ENCODE data around the gene DDI2. TPM values are rescaled to one million over a fixed set of nuclear protein-coding genes. Genes with fewer than 3 reads are reported as not detected.

DDI2 gene
- polyA plus RNA-seq, 1 experiment, result 7.8 TPM

GRCh38 chr1:15680131-15680530 is 62.9 kb downstream of the DDI2 start:
- H3K9me3 ChIP-seq (ENCODE audit: control insufficient read depth, insufficient read depth, low read length), result no peaks in the 10 kb centered on the region; the same call in 1 of the 2 replicates
- no peaks in the 10 kb centered on the region for H3K27me3 ChIP-seq (ENCODE audit: control insufficient read depth, insufficient read depth, low read length)
- CTCF ChIA-PET, result no interaction called here
- peak; percentile 37 for DNase-seq (ENCODE audit: low read depth, low spot score)
- POLR2A ChIA-PET, result interaction anchor here (0.8 to 1.0 kb wide), 3 partner anchors 29 to 50 kb away, joined by 3 to 4 read pairs (median 4); no protein-coding TSS in a partner anchor
- peak overlapping the region; percentile 90 for H3K27ac ChIP-seq (ENCODE audit: low read depth, low read length)
- no peak overlapping the region for H3K4me3 ChIP-seq (ENCODE audit: low read depth, low read length)
- TF ChIP-seq, protein P1, sequence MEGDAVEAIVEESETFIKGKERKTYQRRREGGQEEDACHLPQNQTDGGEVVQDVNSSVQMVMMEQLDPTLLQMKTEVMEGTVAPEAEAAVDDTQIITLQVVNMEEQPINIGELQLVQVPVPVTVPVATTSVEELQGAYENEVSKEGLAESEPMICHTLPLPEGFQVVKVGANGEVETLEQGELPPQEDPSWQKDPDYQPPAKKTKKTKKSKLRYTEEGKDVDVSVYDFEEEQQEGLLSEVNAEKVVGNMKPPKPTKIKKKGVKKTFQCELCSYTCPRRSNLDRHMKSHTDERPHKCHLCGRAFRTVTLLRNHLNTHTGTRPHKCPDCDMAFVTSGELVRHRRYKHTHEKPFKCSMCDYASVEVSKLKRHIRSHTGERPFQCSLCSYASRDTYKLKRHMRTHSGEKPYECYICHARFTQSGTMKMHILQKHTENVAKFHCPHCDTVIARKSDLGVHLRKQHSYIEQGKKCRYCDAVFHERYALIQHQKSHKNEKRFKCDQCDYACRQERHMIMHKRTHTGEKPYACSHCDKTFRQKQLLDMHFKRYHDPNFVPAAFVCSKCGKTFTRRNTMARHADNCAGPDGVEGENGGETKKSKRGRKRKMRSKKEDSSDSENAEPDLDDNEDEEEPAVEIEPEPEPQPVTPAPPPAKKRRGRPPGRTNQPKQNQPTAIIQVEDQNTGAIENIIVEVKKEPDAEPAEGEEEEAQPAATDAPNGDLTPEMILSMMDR (IDR thresholded peaks at IDR 0.05; ENCODE audit: low read depth, low read length), result no peak

DNA sequence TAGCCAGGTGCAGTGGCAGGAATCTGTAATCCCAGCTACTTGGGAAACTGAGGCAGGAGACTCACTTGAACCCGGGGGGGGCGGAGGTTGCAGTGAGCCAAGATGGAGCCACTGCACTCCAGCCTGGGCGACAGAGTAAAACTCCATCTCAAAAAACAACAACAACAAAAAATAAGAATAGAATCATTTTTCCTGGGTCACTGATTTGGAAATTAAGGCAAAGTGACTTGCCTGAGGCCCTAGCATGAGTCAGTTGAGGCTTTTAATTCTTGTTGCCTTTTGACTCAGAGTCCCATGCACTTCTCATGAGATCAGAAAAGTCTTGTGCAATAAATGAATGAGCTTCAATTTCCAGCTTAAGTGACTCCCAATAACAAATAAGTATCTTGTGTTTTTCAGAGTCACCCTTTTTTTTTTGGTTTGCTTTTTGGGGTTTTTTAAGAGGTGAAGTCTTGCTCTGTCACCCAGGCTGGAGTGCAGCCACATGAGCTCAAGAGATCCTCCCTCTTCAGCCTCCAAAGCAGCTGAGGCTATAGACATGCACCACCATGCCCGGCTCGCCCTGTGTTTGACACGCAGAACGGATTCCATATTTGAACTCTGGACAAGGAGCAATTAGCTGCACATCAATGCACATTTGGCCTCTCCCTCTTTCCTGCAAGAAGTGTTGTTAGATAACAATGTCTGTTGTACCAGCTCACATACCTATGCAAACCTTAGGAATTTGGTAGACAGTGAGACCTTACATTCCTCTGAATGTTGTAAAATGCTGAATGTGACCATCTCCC is 63.5 kb downstream of the DDI2 start:
- TF ChIP-seq, protein P1 (IDR thresholded peaks at IDR 0.05; ENCODE audit: low read depth, low read length), result no peak
- Histone ChIP-seq H3K27ac (ENCODE audit: low read depth, low read length) (peak overlapping the region; percentile 90), H3K9me3 (ENCODE audit: control insufficient read depth, insufficient read depth, low read length) (no peaks in the 10 kb centered on the region; the same call in 1 of the 2 replicates), H3K4me3 (ENCODE audit: low read depth, low read length) (no peak overlapping the region), H3K27me3 (ENCODE audit: control insufficient read depth, insufficient read depth, low read length) (no peaks in the 10 kb centered on the region)
- ChIA-PET POLR2A (interaction anchor here (0.8 to 1.3 kb wide), 5 partner anchors 11 to 63 kb away, joined by 3 to 7 read pairs (median 4); no protein-coding TSS in a partner anchor), CTCF (no interaction called here)
- DNase-seq (ENCODE audit: low read depth, low spot score), result peak; percentile 76

DNA sequence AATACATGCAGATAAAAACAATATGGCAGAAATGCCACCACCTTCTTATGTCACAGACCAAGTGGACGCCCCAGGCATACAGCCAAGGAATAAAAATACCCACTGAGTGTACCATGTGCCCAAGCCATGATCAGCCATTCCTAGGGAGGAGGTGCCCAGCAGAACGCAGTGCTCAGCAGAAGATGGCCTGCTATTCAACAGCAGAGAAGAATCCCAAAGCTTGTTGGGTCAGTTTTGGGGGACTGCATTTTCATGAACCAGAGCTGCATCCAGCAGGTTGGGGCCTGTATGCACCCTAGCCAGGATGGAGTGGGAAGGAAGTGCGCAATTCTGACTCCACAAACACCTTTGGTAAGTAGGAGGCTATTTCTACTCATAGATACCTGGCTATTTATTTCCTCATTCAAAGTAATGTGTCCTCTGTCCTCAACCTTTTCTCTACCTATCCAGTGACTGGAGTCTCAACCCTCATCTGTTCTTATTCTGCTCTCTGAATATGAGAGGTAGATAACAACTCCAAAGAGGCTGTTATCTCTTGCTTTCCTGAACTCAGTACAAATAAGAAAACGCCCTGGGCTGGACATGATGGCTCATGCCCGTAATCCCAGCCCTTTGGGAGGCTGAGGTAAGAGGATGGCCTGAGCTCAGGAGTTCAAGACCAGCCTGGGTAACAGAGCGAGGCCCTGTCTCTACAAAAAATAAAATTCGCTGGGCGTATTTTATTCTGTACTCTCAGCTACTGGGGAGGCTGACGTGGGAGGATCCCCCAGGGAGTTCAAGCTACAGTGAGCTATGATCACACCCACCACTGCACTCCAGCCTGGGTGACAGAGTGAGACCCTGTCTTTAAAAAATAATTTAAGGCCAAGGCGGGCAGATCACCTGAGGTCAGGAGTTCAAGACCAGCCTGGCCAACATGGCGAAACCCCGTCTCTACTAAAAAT is 64.4 kb downstream of the DDI2 start:
- Histone ChIP-seq H3K27ac (ENCODE audit: low read depth, low read length) (peak overlapping the region; percentile 66), H3K27me3 (ENCODE audit: control insufficient read depth, insufficient read depth, low read length) (no peaks in the 10 kb centered on the region), H3K9me3 (ENCODE audit: control insufficient read depth, insufficient read depth, low read length) (no peaks in the 10 kb centered on the region; the same call in 1 of the 2 replicates), H3K4me3 (ENCODE audit: low read depth, low read length) (no peak overlapping the region)
- no peak for DNase-seq (ENCODE audit: low read depth, low spot score)
- TF ChIP-seq, protein P1 (IDR thresholded peaks at IDR 0.05; ENCODE audit: low read depth, low read length), result no peak
- ChIA-PET POLR2A (interaction anchor here (0.6 to 1.3 kb wide), 5 partner anchors 10 to 74 kb away, joined by 3 to 7 read pairs (median 4); no protein-coding TSS in a partner anchor), CTCF (interaction anchor here (0.6 kb wide), 1 partner anchor 27 kb away, joined by 3 read pairs; no protein-coding TSS in a partner anchor)

GRCh38 chr1:15682936-15683341 is 65.7 kb downstream of the DDI2 start:
- no peaks in the 10 kb centered on the region for H3K27me3 ChIP-seq (ENCODE audit: control insufficient read depth, insufficient read depth, low read length)
- H3K4me3 ChIP-seq (ENCODE audit: low read depth, low read length), result no peak overlapping the region
- POLR2A ChIA-PET, result no interaction called here
- no peak overlapping the region for H3K27ac ChIP-seq (ENCODE audit: low read depth, low read length)
- H3K9me3 ChIP-seq (ENCODE audit: control insufficient read depth, insufficient read depth, low read length), result no peaks in the 10 kb centered on the region; the same call in 1 of the 2 replicates
- no peak for DNase-seq (ENCODE audit: low read depth, low spot score)
- TF ChIP-seq, protein P1 (IDR thresholded peaks at IDR 0.05; ENCODE audit: low read depth, low read length), result no peak
- CTCF ChIA-PET, result no interaction called here
